Brain microvascular endothelial cell (primary cell): Measurements from ENCODE around the gene B4GAT1.
A peak's percentile ranks its signal among the peaks of the same experiment; 100 is the strongest.
"Not testable (repeated sequence)": the region's sequence is repeated elsewhere in the genome, so short reads cannot be mapped to it uniquely, and the experiment has no call there.

Experiments
- DNase-seq: peaks from one replicate; pipeline ENCODE4 v3.0.0-alpha.2; 2020
- H3K27ac ChIP-seq: fragments of 250-450 bp; sonication (Bioruptor Pico); 2 replicates; pipeline ENCODE4 v1.5.1; 2020; ENCODE audit warnings: mild to moderate bottlenecking, moderate library complexity
- H3K27me3 ChIP-seq: fragments of 250-450 bp; sonication (Bioruptor Pico); replicated peaks from 2 replicates; pipeline ENCODE4 v1.5.1; 2020; ENCODE audit warnings: mild to moderate bottlenecking
- H3K36me3 ChIP-seq: fragments of 250-450 bp; sonication (Bioruptor Pico); replicated peaks from 2 replicates; pipeline ENCODE4 v1.5.1; 2020; ENCODE audit warnings: mild to moderate bottlenecking
- H3K4me3 ChIP-seq: 2 replicates; pipeline ENCODE4 v1.5.1; 2011; ENCODE audit warnings: low read depth, mild to moderate bottlenecking, control low read depth, low read length, moderate library complexity
- in situ Hi-C: cut with HindIII; loops from 2 replicates; pipeline ENCODE4 v1.10.0; 2017; ENCODE audit warnings: low sequenced_read_pairs, low pct_ligation_motif_present
- TF ChIP-seq, protein P1 (sequence below): IDR thresholded peaks from 2 replicates; pipeline ENCODE4 v1.5.1; 2011; ENCODE audit warnings: low read depth, mild to moderate bottlenecking, moderate library complexity, low read length, control low read depth, inconsistent platforms; ENCODE audit errors: missing control alignments

B4GAT1 gene

DNA sequence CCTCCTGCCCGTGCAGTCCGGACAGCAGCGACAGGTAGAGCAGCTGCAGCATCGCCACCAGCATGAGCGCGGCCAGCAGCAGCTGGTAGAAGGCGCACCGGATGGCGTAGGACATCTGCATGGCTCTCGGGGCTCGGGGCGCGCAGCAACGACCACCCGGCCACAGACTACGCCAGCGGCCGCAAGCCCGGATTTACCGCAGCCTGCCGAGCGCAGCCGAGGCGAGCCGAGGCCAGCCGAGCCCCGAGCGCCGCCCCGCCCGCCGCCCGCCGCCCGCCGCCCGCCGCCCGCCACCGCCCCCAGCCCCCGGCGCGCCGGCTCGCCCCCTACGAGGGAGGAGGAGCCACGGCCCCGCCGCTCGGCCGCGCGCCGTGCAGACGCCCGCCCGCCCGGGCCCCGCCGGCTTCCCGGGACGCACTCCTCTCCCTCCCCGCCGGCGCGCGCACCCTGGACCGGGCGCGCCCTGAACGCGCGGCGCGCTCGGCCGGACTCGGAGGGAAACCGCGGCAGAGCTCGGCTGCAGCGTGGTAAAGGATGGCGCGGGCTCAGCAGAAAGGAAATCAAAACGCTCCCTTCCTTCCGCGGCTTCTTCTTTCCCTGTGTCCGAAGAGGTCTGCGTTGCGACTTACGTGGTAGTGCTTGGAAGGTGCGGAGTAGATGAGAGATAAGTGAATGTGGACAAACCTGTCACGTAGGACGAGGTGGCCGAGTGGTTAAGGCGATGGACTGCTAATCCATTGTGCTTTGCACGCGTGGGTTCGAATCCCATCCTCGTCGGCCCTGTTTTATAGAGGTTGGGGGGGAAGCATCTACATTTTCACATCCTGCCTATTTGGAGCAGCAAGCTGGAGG is at the start of gene B4GAT1:
TSS of gene B4GAT1 (minus strand) at position 205 of the 852 bp plus-strand sequence. CDS start at position 121, 84 bp downstream.
- H3K4me3 ChIP-seq = peak within 1 kb of the TSS; percentile 88
- peak within 1 kb of the TSS; percentile 43 for H3K27ac ChIP-seq
- H3K27me3 ChIP-seq = no peaks in the 10 kb centered on the region
- TF ChIP-seq, protein P1, sequence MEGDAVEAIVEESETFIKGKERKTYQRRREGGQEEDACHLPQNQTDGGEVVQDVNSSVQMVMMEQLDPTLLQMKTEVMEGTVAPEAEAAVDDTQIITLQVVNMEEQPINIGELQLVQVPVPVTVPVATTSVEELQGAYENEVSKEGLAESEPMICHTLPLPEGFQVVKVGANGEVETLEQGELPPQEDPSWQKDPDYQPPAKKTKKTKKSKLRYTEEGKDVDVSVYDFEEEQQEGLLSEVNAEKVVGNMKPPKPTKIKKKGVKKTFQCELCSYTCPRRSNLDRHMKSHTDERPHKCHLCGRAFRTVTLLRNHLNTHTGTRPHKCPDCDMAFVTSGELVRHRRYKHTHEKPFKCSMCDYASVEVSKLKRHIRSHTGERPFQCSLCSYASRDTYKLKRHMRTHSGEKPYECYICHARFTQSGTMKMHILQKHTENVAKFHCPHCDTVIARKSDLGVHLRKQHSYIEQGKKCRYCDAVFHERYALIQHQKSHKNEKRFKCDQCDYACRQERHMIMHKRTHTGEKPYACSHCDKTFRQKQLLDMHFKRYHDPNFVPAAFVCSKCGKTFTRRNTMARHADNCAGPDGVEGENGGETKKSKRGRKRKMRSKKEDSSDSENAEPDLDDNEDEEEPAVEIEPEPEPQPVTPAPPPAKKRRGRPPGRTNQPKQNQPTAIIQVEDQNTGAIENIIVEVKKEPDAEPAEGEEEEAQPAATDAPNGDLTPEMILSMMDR = no peak
- in situ Hi-C loops = no loop called here
- DNase-seq = peak; percentile 87
- H3K36me3 ChIP-seq = no peaks in the 10 kb centered on the region

DNA sequence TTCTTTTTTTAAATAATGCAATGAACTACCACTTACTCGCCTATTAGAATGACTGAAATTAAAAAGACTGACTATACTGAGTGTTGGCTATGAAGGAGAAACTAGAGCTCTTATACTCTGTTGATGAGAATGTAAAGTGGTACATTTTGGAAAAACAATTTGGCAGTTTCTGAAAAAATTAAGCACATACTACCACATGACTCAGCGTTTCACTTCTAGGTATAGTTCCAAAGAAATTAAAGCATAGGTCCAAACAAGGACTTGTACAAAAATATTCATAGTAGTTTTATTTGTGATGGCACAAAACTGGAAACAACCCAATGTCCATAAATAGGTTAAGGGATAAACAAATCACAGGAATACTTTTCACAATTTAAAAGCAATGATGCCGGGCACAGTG is 46.5 kb upstream of the B4GAT1 start:
- no peak overlapping the region for H3K27ac ChIP-seq
- peaks cover 4% of the 10 kb centered on the region for H3K27me3 ChIP-seq
- in situ Hi-C loops = no loop called here
- TF ChIP-seq, protein P1 = no peak
- no peak overlapping the region for H3K4me3 ChIP-seq
- H3K36me3 ChIP-seq = no peaks in the 10 kb centered on the region
- no peak for DNase-seq

DNA sequence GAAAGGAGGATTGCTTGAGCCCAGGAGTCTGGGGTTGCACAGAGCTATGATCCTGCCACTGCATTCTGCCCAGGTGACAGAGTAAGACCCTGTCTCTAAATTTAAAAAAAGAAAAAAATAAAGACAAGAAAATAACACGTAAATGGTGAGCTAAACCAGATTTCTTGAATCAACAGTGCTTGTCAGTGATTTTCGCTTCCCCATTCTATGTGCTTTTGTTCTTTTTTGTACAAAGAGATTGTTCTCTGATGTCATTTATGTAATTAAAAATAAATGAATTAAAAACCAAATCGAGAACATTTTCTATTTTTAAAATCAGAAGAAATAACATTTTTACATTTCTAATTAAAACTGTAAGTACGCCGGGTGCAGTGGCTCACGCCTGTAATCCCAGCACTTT is 43.9 kb upstream of the B4GAT1 start:
- TF ChIP-seq, protein P1 = no peak
- DNase-seq = no peak
- Histone ChIP-seq H3K36me3 (no peaks in the 10 kb centered on the region), H3K27ac (no peak overlapping the region), H3K4me3 (no peak overlapping the region), H3K27me3 (peaks cover 4% of the 10 kb centered on the region)
- in situ Hi-C loops = no loop called here

DNA sequence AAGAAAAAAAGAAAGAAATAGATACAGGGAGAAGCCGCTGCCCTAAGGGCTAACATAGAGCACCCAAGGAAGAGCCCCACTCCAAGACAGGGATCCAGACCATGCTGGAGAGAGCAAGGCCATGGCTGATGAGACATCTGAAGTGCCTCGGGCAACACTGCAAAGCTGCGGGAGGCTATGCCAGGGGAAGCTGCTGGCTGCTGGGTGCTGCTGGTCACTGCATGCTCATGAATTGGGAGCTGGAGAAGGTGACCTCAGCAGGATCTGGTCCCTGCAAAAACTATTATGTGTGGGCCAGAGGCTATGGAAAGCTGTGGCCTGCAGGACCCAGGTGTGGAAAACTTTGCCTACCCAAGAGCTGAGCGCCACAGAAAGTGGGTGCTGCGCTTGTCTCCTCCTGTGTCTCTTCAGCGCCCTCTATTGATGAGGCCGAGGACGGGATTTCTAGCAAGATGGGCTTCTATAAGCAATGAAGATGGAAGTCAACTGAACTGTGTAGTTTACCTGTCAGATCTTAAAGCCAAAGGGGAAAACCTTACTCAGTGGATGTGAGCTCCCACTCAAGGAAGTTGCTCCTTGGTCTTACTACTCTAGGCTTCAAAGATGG is 41.5 kb upstream of the B4GAT1 start:
- H3K27me3 ChIP-seq = no peaks in the 10 kb centered on the region
- no peak overlapping the region for H3K4me3 ChIP-seq
- no peak overlapping the region for H3K27ac ChIP-seq
- DNase-seq = peak; percentile 49
- in situ Hi-C loops = no loop called here
- TF ChIP-seq, protein P1 = peak; percentile 95
- H3K36me3 ChIP-seq = no peaks in the 10 kb centered on the region

DNA sequence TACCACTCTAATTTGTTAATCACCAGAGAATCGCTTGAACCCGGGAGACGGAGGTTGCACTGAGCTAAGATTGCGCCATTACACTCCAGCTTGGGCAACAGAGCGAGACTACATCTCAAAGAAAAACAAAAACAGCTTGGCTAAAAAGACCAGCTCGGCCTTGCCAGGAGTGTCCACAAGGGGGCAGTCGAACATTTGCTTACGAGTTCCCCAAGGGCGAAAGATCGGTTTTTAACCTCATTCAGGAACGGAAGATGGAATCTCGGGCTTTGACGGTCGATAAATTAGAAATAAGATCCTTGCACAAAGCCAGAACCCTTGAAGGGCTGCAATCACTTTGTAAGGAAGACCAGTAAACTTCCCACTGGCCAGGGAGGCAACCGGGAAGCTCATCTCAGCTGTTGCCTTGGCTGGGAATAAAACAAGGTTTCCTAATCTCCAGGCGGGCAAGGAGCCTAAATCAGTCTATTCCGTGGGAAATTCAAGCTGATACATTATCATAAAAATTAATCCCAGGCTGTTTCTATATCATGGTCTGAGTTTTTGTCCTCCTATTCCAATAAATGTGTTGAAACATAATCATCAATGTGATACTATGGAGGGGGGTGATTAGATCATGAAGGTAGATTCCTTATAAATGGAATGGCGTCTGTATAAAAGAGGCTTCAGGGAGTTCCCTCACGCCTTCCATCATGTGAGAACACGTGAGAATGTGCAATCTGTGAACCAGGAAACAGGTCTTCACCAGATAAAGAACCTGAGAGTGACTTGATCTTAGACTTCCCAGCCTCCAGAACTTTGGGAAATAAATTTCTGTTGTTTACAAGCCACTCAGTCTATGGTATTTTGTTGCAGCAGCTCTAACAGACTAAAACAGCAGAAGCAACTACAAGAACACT is 39.0 kb upstream of the B4GAT1 start:
- Histone ChIP-seq H3K27ac (no peak overlapping the region), H3K4me3 (peak overlapping the region; percentile 22), H3K27me3 (no peaks in the 10 kb centered on the region), H3K36me3 (no peaks in the 10 kb centered on the region)
- TF ChIP-seq, protein P1 = peak; percentile 98
- DNase-seq = peak; percentile 89
- in situ Hi-C loops = no loop called here

DNA sequence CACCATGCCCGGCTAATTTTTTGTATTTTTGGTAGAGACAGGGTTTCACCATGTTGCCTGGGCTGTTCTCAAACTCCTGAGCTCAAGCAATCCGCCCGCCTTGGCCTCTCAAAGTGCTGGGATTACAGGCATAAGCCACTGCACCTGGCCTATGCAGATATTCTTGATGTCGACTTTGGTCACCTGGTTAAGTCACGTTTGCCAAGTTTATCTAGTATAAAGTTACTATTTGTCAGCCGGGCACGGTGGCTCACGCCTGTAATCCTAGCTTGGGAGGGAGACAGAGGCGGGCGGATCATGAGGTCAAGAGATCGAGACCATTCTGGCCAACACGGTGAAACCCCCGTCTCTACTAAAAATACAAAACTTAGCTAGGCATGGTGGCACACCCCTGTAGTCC is 36.9 kb upstream of the B4GAT1 start:
- DNase-seq, H3K36me3 ChIP-seq, H3K4me3 ChIP-seq, H3K27me3 ChIP-seq, H3K27ac ChIP-seq, in situ Hi-C loops: not testable (repeated sequence)

DNA sequence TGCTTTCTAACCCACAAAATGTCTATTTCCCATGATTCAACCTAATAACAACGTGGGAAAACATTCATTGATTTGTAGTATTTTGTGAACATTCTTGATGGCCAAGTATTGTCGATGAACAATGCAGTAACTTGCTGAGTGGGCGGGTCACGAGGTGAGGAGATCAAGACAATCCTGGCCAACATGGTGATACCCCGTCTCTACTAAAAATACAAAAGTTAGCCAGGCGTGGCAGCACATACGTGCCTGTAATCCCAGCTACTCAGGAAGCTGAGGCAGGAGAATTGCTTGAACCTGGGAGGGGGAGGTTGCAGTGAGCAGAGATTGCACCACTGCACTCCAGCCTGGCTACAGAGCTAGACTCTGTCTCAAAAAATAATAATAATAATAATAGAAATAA is 32.8 kb upstream of the B4GAT1 start:
- H3K27me3 ChIP-seq, in situ Hi-C loops, H3K36me3 ChIP-seq: not testable (repeated sequence)

DNA sequence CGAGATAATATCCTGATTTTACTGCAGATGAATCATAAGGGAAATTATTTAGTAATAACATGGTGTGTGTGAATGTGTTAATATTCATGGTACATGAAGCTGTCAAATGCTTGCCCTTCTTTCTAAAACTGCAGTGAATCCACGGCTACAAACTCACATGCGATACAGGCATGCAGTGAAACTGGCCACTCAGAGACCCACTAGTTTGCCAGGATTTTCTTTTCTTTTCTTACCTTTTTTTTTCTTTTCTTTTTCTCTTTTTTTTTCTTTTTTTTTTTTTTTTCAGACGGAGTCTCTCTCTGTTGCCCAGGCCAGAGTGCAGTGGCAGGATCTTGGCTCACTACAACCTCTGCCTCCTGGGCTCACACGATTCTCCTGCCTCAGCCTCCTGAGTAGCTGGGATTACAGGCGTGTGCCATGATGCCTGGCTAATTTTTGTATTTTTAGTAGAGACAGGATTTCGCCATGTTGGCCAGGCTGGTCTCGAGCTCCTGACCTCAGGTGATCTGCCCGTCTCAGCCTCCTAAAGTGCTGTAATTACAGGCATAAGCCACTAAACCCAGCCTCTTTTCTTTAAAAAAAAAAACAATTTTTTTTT is 26.4 kb upstream of the B4GAT1 start:
- H3K36me3 ChIP-seq, H3K27ac ChIP-seq, H3K4me3 ChIP-seq, H3K27me3 ChIP-seq, in situ Hi-C loops, DNase-seq: not testable (repeated sequence)

More for the DNA sequence above, 32.8 kb upstream of the B4GAT1 start:
- DNase-seq, H3K27ac ChIP-seq, H3K4me3 ChIP-seq: not testable (repeated sequence)
